Measurements from ENCODE around the gene SLC30A2. TPM values are rescaled to one million over a fixed set of nuclear protein-coding genes. Genes with fewer than 3 reads are reported as not detected.

Gene SLC30A2
- total and polyA plus RNA-seq, 9 of the 15 experiments (the other 6 are each of a cell fraction or from before 2014, with no cell fraction given): 0.01 to 0.18 (median 0.06) TPM; not detected in 3

DNA sequence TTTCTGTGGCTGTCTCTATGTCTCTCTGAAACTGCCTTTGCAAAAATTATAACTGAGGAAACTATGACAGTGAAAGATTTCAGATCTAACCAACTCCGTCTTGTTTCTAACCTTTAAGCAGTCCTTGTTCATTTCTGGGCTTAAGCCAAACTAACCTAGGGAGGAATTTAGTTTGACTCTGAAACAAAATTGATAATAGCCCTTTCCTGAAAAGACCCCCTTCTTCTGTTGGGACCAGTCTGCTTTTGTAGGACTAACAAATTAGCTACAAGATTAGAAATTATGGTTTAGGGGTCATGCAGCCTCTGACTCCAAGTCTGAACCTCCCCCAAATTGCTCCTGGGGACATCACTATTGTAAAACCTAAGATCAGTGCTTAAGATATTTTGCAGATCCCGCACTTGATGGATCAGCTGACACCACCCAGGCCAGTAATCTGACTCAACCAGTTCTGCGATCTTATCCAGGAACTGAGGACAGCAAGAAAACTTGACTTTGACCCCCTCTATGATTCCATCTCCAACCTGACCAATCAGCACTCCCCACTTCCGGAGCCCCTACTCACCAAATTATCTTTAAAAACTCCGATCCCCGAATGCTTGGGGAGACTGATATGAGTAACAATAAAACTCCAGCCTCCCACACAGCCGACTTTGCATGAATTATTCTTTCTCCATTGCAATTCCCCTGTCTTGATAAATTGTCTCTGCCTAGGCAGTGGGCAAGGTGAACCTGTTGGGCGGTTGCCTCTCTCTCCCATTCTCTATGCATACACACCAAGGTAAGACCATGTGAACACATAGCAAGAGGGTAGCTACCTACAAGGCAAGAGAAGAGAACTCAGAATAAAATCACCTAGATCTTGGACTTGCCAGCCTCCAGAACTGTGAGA, 32.6 kb upstream of the SLC30A2 start:
- intact Hi-C loops (cut with micrococcal nuclease): no loop called here
- BruUV-seq (replicated peaks): no TSS peak
- DNase-seq (ENCODE audit: extremely low read depth in 1 of 4, low spot score in 3 of 4) (peak in 1 of 4 experiments; percentile 65), FAIRE-seq (peak; percentile 52), ATAC-seq (peak; percentile 20)
- Histone ChIP-seq H3K9ac (ENCODE audit: insufficient read depth in 1 of 2, low read depth in 2 of 2, low read length in 2 of 2) (peak overlapping the region; percentile 40 to 78; a peak in 3 of 4 replicates), H3K4me1 (replicated peaks in 1 of 2; ENCODE audit: control insufficient read depth in 2 of 2, insufficient read depth in 2 of 2, low read length in 2 of 2) (peaks cover 24 to 56% of the 10 kb centered on the region in 2 experiments), H3K27ac (ENCODE audit: extremely low read depth, low read depth, low read length) (peak overlapping the region; percentile 71), H3K4me2 (ENCODE audit: insufficient read depth, low read length) (peak overlapping the region; percentile 53), H2AFZ (ENCODE audit: low read depth, low read length) (peak overlapping the region; percentile 91), H4K20me1 (replicated peaks; ENCODE audit: control insufficient read depth, insufficient read depth, low read length) (no peaks in the 10 kb centered on the region), H3K9me1 (ENCODE audit: control insufficient read depth, insufficient read depth, low read length) (no peaks in the 10 kb centered on the region), H3K79me2 (ENCODE audit: control insufficient read depth, insufficient read depth, low read length) (no peaks in the 10 kb centered on the region), H3K9me3 (replicated peaks; ENCODE audit: control insufficient read depth, insufficient read depth, low read depth, low read length) (no peaks in the 10 kb centered on the region), H3K36me3 (ENCODE audit: control insufficient read depth, insufficient read depth, low read length) (no peaks in the 10 kb centered on the region), H3K4me3 (no peak overlapping the region), H3K27me3 (ENCODE audit: control insufficient read depth in 2 of 2, insufficient read depth in 2 of 2, low read length in 2 of 2) (no peaks in the 10 kb centered on the region)
- ChIA-PET CTCF (ENCODE audit: low intra/inter-chr PET ratio) (no interaction called here), POLR2A (interaction anchor here (0.6 to 4.8 kb wide), 7 partner anchors 8 to 149 kb away, joined by 3 to 33 read pairs (median 3); partner anchors contain the start of gene TRIM63)
- in situ Hi-C loops (cut with MboI): no loop called here
- WGBS (ENCODE audit: insufficient coverage, low coverage, missing lambda C conversion rate): 4% methylated on average over 8 of the region's 8 CpGs
- TF ChIP-seq ZFP1 (CRISPR knock-in tag; IDR thresholded peaks at IDR 0.05) (no peak), RFX5 (IDR thresholded peaks at IDR 0.05; ENCODE audit: low read depth, low read length) (no peak), HNRNPH1 (optimal IDR thresholded peaks at IDR 0.05; ENCODE audit: low read depth, low read length) (no peak), KDM5B (IDR thresholded peaks at IDR 0.05; ENCODE audit: insufficient replicate concordance, low read depth, low read length) (no peak)
- TF ChIP-seq, protein P1, sequence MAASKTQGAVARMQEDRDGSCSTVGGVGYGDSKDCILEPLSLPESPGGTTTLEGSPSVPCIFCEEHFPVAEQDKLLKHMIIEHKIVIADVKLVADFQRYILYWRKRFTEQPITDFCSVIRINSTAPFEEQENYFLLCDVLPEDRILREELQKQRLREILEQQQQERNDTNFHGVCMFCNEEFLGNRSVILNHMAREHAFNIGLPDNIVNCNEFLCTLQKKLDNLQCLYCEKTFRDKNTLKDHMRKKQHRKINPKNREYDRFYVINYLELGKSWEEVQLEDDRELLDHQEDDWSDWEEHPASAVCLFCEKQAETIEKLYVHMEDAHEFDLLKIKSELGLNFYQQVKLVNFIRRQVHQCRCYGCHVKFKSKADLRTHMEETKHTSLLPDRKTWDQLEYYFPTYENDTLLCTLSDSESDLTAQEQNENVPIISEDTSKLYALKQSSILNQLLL (CRISPR knock-in tag; IDR thresholded peaks at IDR 0.05; ENCODE audit: borderline replicate concordance): no peak
- TF ChIP-seq, protein P2, sequence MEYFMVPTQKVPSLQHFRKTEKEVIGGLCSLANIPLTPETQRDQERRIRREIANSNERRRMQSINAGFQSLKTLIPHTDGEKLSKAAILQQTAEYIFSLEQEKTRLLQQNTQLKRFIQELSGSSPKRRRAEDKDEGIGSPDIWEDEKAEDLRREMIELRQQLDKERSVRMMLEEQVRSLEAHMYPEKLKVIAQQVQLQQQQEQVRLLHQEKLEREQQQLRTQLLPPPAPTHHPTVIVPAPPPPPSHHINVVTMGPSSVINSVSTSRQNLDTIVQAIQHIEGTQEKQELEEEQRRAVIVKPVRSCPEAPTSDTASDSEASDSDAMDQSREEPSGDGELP (CRISPR knock-in tag; IDR thresholded peaks at IDR 0.05; ENCODE audit: borderline replicate concordance): 0 out of 2 replicates have a peak, but pooled peaks have one; percentile 22
- TF ChIP-seq, protein P3, sequence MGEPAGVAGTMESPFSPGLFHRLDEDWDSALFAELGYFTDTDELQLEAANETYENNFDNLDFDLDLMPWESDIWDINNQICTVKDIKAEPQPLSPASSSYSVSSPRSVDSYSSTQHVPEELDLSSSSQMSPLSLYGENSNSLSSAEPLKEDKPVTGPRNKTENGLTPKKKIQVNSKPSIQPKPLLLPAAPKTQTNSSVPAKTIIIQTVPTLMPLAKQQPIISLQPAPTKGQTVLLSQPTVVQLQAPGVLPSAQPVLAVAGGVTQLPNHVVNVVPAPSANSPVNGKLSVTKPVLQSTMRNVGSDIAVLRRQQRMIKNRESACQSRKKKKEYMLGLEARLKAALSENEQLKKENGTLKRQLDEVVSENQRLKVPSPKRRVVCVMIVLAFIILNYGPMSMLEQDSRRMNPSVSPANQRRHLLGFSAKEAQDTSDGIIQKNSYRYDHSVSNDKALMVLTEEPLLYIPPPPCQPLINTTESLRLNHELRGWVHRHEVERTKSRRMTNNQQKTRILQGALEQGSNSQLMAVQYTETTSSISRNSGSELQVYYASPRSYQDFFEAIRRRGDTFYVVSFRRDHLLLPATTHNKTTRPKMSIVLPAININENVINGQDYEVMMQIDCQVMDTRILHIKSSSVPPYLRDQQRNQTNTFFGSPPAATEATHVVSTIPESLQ (CRISPR knock-in tag; IDR thresholded peaks at IDR 0.05): no peak
- TF ChIP-seq, protein P4, sequence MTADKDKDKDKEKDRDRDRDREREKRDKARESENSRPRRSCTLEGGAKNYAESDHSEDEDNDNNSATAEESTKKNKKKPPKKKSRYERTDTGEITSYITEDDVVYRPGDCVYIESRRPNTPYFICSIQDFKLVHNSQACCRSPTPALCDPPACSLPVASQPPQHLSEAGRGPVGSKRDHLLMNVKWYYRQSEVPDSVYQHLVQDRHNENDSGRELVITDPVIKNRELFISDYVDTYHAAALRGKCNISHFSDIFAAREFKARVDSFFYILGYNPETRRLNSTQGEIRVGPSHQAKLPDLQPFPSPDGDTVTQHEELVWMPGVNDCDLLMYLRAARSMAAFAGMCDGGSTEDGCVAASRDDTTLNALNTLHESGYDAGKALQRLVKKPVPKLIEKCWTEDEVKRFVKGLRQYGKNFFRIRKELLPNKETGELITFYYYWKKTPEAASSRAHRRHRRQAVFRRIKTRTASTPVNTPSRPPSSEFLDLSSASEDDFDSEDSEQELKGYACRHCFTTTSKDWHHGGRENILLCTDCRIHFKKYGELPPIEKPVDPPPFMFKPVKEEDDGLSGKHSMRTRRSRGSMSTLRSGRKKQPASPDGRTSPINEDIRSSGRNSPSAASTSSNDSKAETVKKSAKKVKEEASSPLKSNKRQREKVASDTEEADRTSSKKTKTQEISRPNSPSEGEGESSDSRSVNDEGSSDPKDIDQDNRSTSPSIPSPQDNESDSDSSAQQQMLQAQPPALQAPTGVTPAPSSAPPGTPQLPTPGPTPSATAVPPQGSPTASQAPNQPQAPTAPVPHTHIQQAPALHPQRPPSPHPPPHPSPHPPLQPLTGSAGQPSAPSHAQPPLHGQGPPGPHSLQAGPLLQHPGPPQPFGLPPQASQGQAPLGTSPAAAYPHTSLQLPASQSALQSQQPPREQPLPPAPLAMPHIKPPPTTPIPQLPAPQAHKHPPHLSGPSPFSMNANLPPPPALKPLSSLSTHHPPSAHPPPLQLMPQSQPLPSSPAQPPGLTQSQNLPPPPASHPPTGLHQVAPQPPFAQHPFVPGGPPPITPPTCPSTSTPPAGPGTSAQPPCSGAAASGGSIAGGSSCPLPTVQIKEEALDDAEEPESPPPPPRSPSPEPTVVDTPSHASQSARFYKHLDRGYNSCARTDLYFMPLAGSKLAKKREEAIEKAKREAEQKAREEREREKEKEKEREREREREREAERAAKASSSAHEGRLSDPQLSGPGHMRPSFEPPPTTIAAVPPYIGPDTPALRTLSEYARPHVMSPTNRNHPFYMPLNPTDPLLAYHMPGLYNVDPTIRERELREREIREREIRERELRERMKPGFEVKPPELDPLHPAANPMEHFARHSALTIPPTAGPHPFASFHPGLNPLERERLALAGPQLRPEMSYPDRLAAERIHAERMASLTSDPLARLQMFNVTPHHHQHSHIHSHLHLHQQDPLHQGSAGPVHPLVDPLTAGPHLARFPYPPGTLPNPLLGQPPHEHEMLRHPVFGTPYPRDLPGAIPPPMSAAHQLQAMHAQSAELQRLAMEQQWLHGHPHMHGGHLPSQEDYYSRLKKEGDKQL (CRISPR knock-in tag; IDR thresholded peaks at IDR 0.05; ENCODE audit: borderline replicate concordance): no peak
